Body of pancreas (tissue), 4 donors: Measurements from ENCODE around the gene ZNF423. TPM values are rescaled to one million over a fixed set of nuclear protein-coding genes. Genes with fewer than 3 reads are reported as not detected.

Experiments
- ATAC-seq: fragments of 150-250 bp; one replicate; pipeline ENCODE4 v1.9.1; 2016
- DNase-seq, 4 donors: peaks; one replicate each; pipeline ENCODE4 v3.0.0-alpha.2; 2019
- H3K27ac ChIP-seq, 4 donors: fragments of 200-600 bp; sonication (generic); 1 replicate in 3 of 4; 2 replicates in 1 of 4; pipeline versions ENCODE4 v1.5.1 to v1.6.1; 2016 to 2019; ENCODE audit warnings: mild to moderate bottlenecking in 1 of 4, mixed read lengths in 1 of 4, moderate library complexity in 1 of 4
- H3K27me3 ChIP-seq, 2 donors: fragments of 200-600 bp; sonication (generic); one replicate each; pipeline ENCODE4 v1.6.0; 2016; ENCODE audit warnings: mild to moderate bottlenecking in 1 of 2
- H3K36me3 ChIP-seq, 2 donors: fragments of 200-600 bp; sonication (generic); replicated peaks in 1 of 2; 2 replicates each; pipeline ENCODE4 v1.5.1; 2016; ENCODE audit warnings: low read depth in 2 of 2; ENCODE audit not compliant: insufficient read depth in 1 of 2
- H3K4me1 ChIP-seq: fragments of 200-600 bp; sonication (generic); one replicate; pipeline ENCODE4 v1.6.0; 2016
- H3K4me3 ChIP-seq, 2 donors: fragments of 200-600 bp; sonication (generic); 1 replicate in 1 of 2; 2 replicates in 1 of 2; pipeline ENCODE4 v1.5.1; 2016 to 2019
- H3K9me3 ChIP-seq, 3 donors: fragments of 200-600 bp; sonication (generic); 1 replicate in 2 of 3; 2 replicates in 1 of 3; pipeline ENCODE4 v1.5.1; 2016
- CTCF ChIP-seq, 7 experiments: fragments of 450-650 bp in 4 of 7; fragments of 200-600 bp in 3 of 7; sonication (generic) in 3 of 7; IDR thresholded peaks; one replicate each; pipeline ENCODE4 v1.5.1; 2016 to 2019; ENCODE audit warnings: antibody characterized with exemption in 7 of 7
- POLR2A ChIP-seq, 3 donors: fragments of 450-650 bp; IDR thresholded peaks; one replicate each; pipeline ENCODE4 v1.6.1; 2016; ENCODE audit warnings: antibody characterized with exemption in 3 of 3, mild to moderate bottlenecking in 2 of 3
- WGBS, 2 donors: methylation state at CpG; one replicate each; pipeline ENCODE4 v1.1.5; 2017; 5-methylcytosine and 5-hydroxymethylcytosine counted together
- intact Hi-C: fragments of 100-400 bp; cut with DNase I; formaldehyde crosslinking; loops from one replicate; pipeline ENCODE4 v1.15.1; 2023
- total RNA-seq, 2 donors: library from RNA; depleted of rRNA; stranded (reverse); fragments of >200 nt; gene quantifications; one replicate each; pipeline ENCODE4 v1.1.0, GENCODE V29; 2016

ZNF423 gene
- total RNA-seq, 2 donors from 2014 or later: 4.2 to 9.2 TPM

GRCh38 chr16:49443576-49443975 lies 412.3 kb downstream of the ZNF423 start:
- intact Hi-C loops: no loop called here
- no peaks in the 10 kb centered on the region for H3K27me3 ChIP-seq
- DNase-seq (no peak), ATAC-seq (no peak)
- no peaks in the 10 kb centered on the region for H3K36me3 ChIP-seq
- 65 to 75% methylated on average over 9 of the region's 9 CpGs for WGBS, 2 donors
- H3K4me1 ChIP-seq: no peaks in the 10 kb centered on the region
- TF ChIP-seq POLR2A (IDR thresholded peaks at IDR 0.05) (no peak), CTCF (IDR thresholded peaks at IDR 0.05) (no peak)
- no peak overlapping the region for H3K4me3 ChIP-seq
- H3K27ac ChIP-seq: no peak overlapping the region
- no peaks in the 10 kb centered on the region for H3K9me3 ChIP-seq

GRCh38 chr16:49442805-49443204 lies 413.1 kb downstream of the ZNF423 start:
- no peaks in the 10 kb centered on the region for H3K4me1 ChIP-seq
- no peak for TF ChIP-seq POLR2A (IDR thresholded peaks at IDR 0.05)
- TF ChIP-seq CTCF (IDR thresholded peaks at IDR 0.05): no peak
- ATAC-seq (no peak), DNase-seq (no peak)
- H3K4me3 ChIP-seq: no peak overlapping the region
- intact Hi-C loops: no loop called here
- H3K36me3 ChIP-seq: no peaks in the 10 kb centered on the region
- no peaks in the 10 kb centered on the region for H3K27me3 ChIP-seq
- WGBS, 2 donors: 46 to 52% methylated on average over 4 to 5 of the region's 5 CpGs
- no peaks in the 10 kb centered on the region for H3K9me3 ChIP-seq
- H3K27ac ChIP-seq: no peak overlapping the region

GRCh38 chr16:49441366-49441780 lies 414.5 kb downstream of the ZNF423 start:
- TF ChIP-seq CTCF (IDR thresholded peaks at IDR 0.05) (peak in 3 of 7 experiments; percentile 25 to 32 (median 26)), POLR2A (IDR thresholded peaks at IDR 0.05) (no peak)

GRCh38 chr16:49440156-49441065 lies 415.5 kb downstream of the ZNF423 start:
- no peak for DNase-seq
- no peak overlapping the region for H3K27ac ChIP-seq
- 66 to 68% methylated on average over 14 to 20 of the region's 20 CpGs for WGBS, 2 donors

More at GRCh38 chr16:49441366-49441780, 414.5 kb downstream of the ZNF423 start:
- H3K4me3 ChIP-seq: no peak overlapping the region
- no peaks in the 10 kb centered on the region for H3K4me1 ChIP-seq
- H3K27ac ChIP-seq: no peak overlapping the region
- ATAC-seq (peak; percentile 30), DNase-seq (peak; percentile 13 to 41 (median 34))
- no peaks in the 10 kb centered on the region for H3K36me3 ChIP-seq
- intact Hi-C loops: no loop called here
- no peaks in the 10 kb centered on the region for H3K27me3 ChIP-seq
- no peaks in the 10 kb centered on the region for H3K9me3 ChIP-seq
- WGBS, 2 donors: 22 to 29% methylated on average over 15 to 18 of the region's 18 CpGs

More at GRCh38 chr16:49440156-49441065, 415.5 kb downstream of the ZNF423 start:
- Histone ChIP-seq H3K4me1 (no peaks in the 10 kb centered on the region), H3K36me3 (no peaks in the 10 kb centered on the region), H3K9me3 (no peaks in the 10 kb centered on the region), H3K4me3 (no peak overlapping the region), H3K27me3 (no peaks in the 10 kb centered on the region)
- no peak for ATAC-seq
- intact Hi-C loops: no loop called here
- no peak for TF ChIP-seq CTCF (IDR thresholded peaks at IDR 0.05)
- TF ChIP-seq POLR2A (IDR thresholded peaks at IDR 0.05): no peak
